ENCODE measurements around the gene LIPT1.
"Not testable (repeated sequence)": the region's sequence is repeated elsewhere in the genome, so short reads cannot be mapped to it uniquely, and the experiment has no call there.

The LIPT1 gene

GRCh38 chr2:99188357-99188756 is 33.6 kb downstream of the LIPT1 start:
- H3K27ac ChIP-seq, result no peak overlapping the region
- peaks cover 37% of the 10 kb centered on the region for H3K36me3 ChIP-seq
- no peaks in the 10 kb centered on the region for H3K9me3 ChIP-seq
- H3K27me3 ChIP-seq, result no peaks in the 10 kb centered on the region
- no peak overlapping the region for H3K4me3 ChIP-seq (ENCODE audit: low read depth in 1 of 2, low read length in 1 of 2)
- H3K4me1 ChIP-seq (ENCODE audit: control insufficient read depth in 1 of 2, insufficient read depth in 1 of 2, low read depth in 1 of 2, low read length in 1 of 2), result no peaks in the 10 kb centered on the region
- TF ChIP-seq CTCF (IDR thresholded peaks at IDR 0.05), result no peak

- Histone ChIP-seq H3K27me3 (no peaks in the 10 kb centered on the region), H3K9me3 (no peaks in the 10 kb centered on the region), H3K4me3 (ENCODE audit: low read depth in 1 of 2, low read length in 1 of 2) (no peak overlapping the region), H3K4me1 (ENCODE audit: control insufficient read depth in 1 of 2, insufficient read depth in 1 of 2, low read depth in 1 of 2, low read length in 1 of 2) (no peaks in the 10 kb centered on the region), H3K27ac (no peak overlapping the region), H3K36me3 (peaks cover 49% of the 10 kb centered on the region)
- TF ChIP-seq CTCF (IDR thresholded peaks at IDR 0.05), result no peak
These were observed 35.8 kb downstream of the LIPT1 start for GRCh38 chr2:99190548-99190947.

- H3K9me3 ChIP-seq; H3K4me3 ChIP-seq (ENCODE audit: low read depth in 1 of 2, low read length in 1 of 2); H3K27me3 ChIP-seq; H3K27ac ChIP-seq; H3K4me1 ChIP-seq (ENCODE audit: control insufficient read depth in 1 of 2, insufficient read depth in 1 of 2, low read depth in 1 of 2, low read length in 1 of 2): not testable (repeated sequence)
- peaks cover 62% of the 10 kb centered on the region for H3K36me3 ChIP-seq
These were observed 37.6 kb downstream of the LIPT1 start for GRCh38 chr2:99192364-99192763.

- H3K4me1 ChIP-seq (ENCODE audit: control insufficient read depth in 1 of 2, insufficient read depth in 1 of 2, low read depth in 1 of 2, low read length in 1 of 2), result peaks cover 5% of the 10 kb centered on the region in 2 experiments
- peaks cover 46% of the 10 kb centered on the region for H3K36me3 ChIP-seq
- no peak overlapping the region for H3K27ac ChIP-seq
- no peak for TF ChIP-seq CTCF (IDR thresholded peaks at IDR 0.05)
- H3K27me3 ChIP-seq, result no peaks in the 10 kb centered on the region
- H3K9me3 ChIP-seq, result no peaks in the 10 kb centered on the region
- H3K4me3 ChIP-seq (ENCODE audit: low read depth in 1 of 2, low read length in 1 of 2), result no peak overlapping the region
These were observed 43.5 kb downstream of the LIPT1 start for GRCh38 chr2:99198103-99198841.

GRCh38 chr2:99200076-99200800 is 45.5 kb downstream of the LIPT1 start:
- Histone ChIP-seq H3K4me3 (ENCODE audit: low read depth in 1 of 2, low read length in 1 of 2) (no peak overlapping the region), H3K9me3 (no peaks in the 10 kb centered on the region), H3K27me3 (no peaks in the 10 kb centered on the region), H3K27ac (no peak overlapping the region), H3K36me3 (peaks cover 36% of the 10 kb centered on the region), H3K4me1 (ENCODE audit: control insufficient read depth in 1 of 2, insufficient read depth in 1 of 2, low read depth in 1 of 2, low read length in 1 of 2) (peaks cover 5% of the 10 kb centered on the region in 2 experiments)
- no peak for TF ChIP-seq CTCF (IDR thresholded peaks at IDR 0.05)
